WERI-Rb-1 (cell line): ENCODE data around the gene STPG4.
A peak's percentile ranks its signal among the peaks of the same experiment; 100 is the strongest.

Experiments
- DNase-seq: peaks from one replicate; pipeline ENCODE4 v3.0.0-alpha.2; 2020
- H3K27ac ChIP-seq: fragments of 250-450 bp; sonication (Bioruptor Pico); 2 replicates; pipeline ENCODE4 v1.5.1; 2020; ENCODE audit warnings: mild to moderate bottlenecking, moderate library complexity
- H3K27me3 ChIP-seq: fragments of 250-450 bp; sonication (Bioruptor Pico); 2 replicates; pipeline ENCODE4 v1.5.1; 2021; ENCODE audit warnings: mild to moderate bottlenecking, low read depth, moderate library complexity; ENCODE audit not compliant: insufficient read depth, severe bottlenecking
- H3K36me3 ChIP-seq: fragments of 250-450 bp; sonication (Bioruptor Pico); 2 replicates; pipeline ENCODE4 v1.5.1; 2020; ENCODE audit warnings: mild to moderate bottlenecking, moderate library complexity
- H3K4me3 ChIP-seq: 2 replicates; pipeline ENCODE4 v1.5.1; 2011; ENCODE audit warnings: low read depth, mild to moderate bottlenecking, control low read depth, low read length
- H3K9me3 ChIP-seq: fragments of 250-450 bp; sonication (Bioruptor Pico); 2 replicates; pipeline ENCODE4 v1.5.1; 2021; ENCODE audit warnings: mild to moderate bottlenecking, moderate library complexity; ENCODE audit not compliant: severe bottlenecking
- TF ChIP-seq, protein P1 (sequence below): IDR thresholded peaks from 2 replicates; pipeline ENCODE4 v1.5.1; 2011; ENCODE audit warnings: low read depth, mild to moderate bottlenecking, control low read depth, inconsistent platforms, low read length

The STPG4 gene

GRCh38 chr2:47092465-47092864, 62.6 kb downstream of the STPG4 start:
- TF ChIP-seq, protein P1, sequence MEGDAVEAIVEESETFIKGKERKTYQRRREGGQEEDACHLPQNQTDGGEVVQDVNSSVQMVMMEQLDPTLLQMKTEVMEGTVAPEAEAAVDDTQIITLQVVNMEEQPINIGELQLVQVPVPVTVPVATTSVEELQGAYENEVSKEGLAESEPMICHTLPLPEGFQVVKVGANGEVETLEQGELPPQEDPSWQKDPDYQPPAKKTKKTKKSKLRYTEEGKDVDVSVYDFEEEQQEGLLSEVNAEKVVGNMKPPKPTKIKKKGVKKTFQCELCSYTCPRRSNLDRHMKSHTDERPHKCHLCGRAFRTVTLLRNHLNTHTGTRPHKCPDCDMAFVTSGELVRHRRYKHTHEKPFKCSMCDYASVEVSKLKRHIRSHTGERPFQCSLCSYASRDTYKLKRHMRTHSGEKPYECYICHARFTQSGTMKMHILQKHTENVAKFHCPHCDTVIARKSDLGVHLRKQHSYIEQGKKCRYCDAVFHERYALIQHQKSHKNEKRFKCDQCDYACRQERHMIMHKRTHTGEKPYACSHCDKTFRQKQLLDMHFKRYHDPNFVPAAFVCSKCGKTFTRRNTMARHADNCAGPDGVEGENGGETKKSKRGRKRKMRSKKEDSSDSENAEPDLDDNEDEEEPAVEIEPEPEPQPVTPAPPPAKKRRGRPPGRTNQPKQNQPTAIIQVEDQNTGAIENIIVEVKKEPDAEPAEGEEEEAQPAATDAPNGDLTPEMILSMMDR, result no peak
- no peak overlapping the region for H3K27ac ChIP-seq
- H3K27me3 ChIP-seq, result no peaks in the 10 kb centered on the region
- no peaks in the 10 kb centered on the region for H3K9me3 ChIP-seq
- no peaks in the 10 kb centered on the region for H3K36me3 ChIP-seq
- no peak for DNase-seq
- no peak overlapping the region for H3K4me3 ChIP-seq

- H3K9me3 ChIP-seq, result no peaks in the 10 kb centered on the region
- H3K4me3 ChIP-seq, result no peak overlapping the region
- DNase-seq, result no peak
- H3K27me3 ChIP-seq, result no peaks in the 10 kb centered on the region
- H3K27ac ChIP-seq, result no peak overlapping the region
- H3K36me3 ChIP-seq, result no peaks in the 10 kb centered on the region
- TF ChIP-seq, protein P1, result no peak
These were observed 64.0 kb downstream of the STPG4 start for GRCh38 chr2:47091118-47091517.

DNA sequence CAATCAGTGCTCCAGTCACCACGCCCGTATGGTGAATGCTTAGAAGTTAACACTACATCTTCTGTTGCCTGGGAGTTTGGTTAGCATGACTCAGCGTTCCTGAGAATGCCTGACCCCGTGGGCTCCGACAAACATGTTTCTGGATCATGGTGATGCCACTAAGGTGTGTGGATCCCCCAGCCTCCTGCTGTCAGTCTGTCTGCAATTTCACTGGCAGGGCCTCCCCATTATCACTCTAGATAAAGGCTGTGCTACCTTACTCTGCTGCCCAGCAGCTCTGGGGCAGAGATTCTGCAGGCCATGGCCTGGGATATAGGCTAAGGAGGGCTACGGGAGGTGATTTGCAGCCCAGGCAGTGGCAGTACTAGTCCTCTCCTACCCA, 66.0 kb downstream of the STPG4 start:
- H3K36me3 ChIP-seq, result no peaks in the 10 kb centered on the region
- TF ChIP-seq, protein P1, result no peak
- no peak for DNase-seq
- H3K27me3 ChIP-seq, result no peaks in the 10 kb centered on the region
- no peak overlapping the region for H3K27ac ChIP-seq
- no peak overlapping the region for H3K4me3 ChIP-seq
- no peaks in the 10 kb centered on the region for H3K9me3 ChIP-seq

GRCh38 chr2:47088371-47089082, 66.6 kb downstream of the STPG4 start:
- H3K9me3 ChIP-seq, result no peaks in the 10 kb centered on the region
- no peaks in the 10 kb centered on the region for H3K36me3 ChIP-seq
- no peak overlapping the region for H3K4me3 ChIP-seq
- DNase-seq, result no peak
- H3K27me3 ChIP-seq, result no peaks in the 10 kb centered on the region
- TF ChIP-seq, protein P1, result peak; percentile 46
- H3K27ac ChIP-seq, result no peak overlapping the region

- Histone ChIP-seq H3K36me3 (no peaks in the 10 kb centered on the region), H3K9me3 (no peaks in the 10 kb centered on the region), H3K27ac (no peak overlapping the region), H3K27me3 (no peaks in the 10 kb centered on the region), H3K4me3 (no peak overlapping the region)
- TF ChIP-seq, protein P1, result no peak
- DNase-seq, result no peak
These were observed 68.1 kb downstream of the STPG4 start for GRCh38 chr2:47087051-47087450.

GRCh38 chr2:47086571-47086970, 68.5 kb downstream of the STPG4 start:
- Histone ChIP-seq H3K27me3 (no peaks in the 10 kb centered on the region), H3K4me3 (no peak overlapping the region), H3K9me3 (no peaks in the 10 kb centered on the region), H3K27ac (no peak overlapping the region), H3K36me3 (no peaks in the 10 kb centered on the region)
- TF ChIP-seq, protein P1, result no peak
- DNase-seq, result no peak
